B cell (primary cell): ENCODE measurements around the gene POTEM.
"Not testable (repeated sequence)": the region's sequence is repeated elsewhere in the genome, so short reads cannot be mapped to it uniquely, and the experiment has no call there.

Source experiments
- CTCF ChIP-seq: fragments of 200-600 bp; IDR thresholded peaks from one replicate; pipeline ENCODE4 v1.8.0; 2022; ENCODE audit warnings: antibody characterized with exemption, mild to moderate bottlenecking
- EZH2 ChIP-seq: IDR thresholded peaks from 2 replicates; pipeline ENCODE4 v1.6.1; 2012; ENCODE audit warnings: borderline replicate concordance, low read depth, mild to moderate bottlenecking, moderate library complexity, low read length; ENCODE audit not compliant: insufficient read depth, poor library complexity, severe bottlenecking

- not testable (repeated sequence) for TF ChIP-seq CTCF, EZH2
These were observed 70.9 kb downstream of the POTEM start for GRCh38 chr14:19038060-19038664.
